Gastrocnemius medialis (tissue), 4 donors: ENCODE measurements around the gene PRDM8. TPM values are rescaled to one million over a fixed set of nuclear protein-coding genes. Genes with fewer than 3 reads are reported as not detected.
"Not testable (repeated sequence)": the region's sequence is repeated elsewhere in the genome, so short reads cannot be mapped to it uniquely, and the experiment has no call there.

Experiments used
- ATAC-seq, 2 donors: fragments of 150-250 bp; one replicate each; pipeline ENCODE4 v1.9.1; 2016
- DNase-seq, 2 donors: peaks; one replicate each; pipeline ENCODE4 v3.0.0-alpha.2; 2019
- H3K27ac ChIP-seq, 4 donors: fragments of 200-600 bp; sonication (generic); 1 replicate in 1 of 4; 2 replicates in 3 of 4; pipeline ENCODE4 v1.5.1; 2016 to 2018; ENCODE audit warnings: mild to moderate bottlenecking in 2 of 4, moderate library complexity in 1 of 4
- H3K27me3 ChIP-seq, 3 donors: fragments of 200-600 bp; sonication (generic) in 2 of 3; 1 replicate in 1 of 3; 2 replicates in 2 of 3; pipeline versions ENCODE4 v1.5.1 to v1.6.0; 2016 to 2019; ENCODE audit warnings: mild to moderate bottlenecking in 1 of 3, moderate library complexity in 1 of 3
- H3K36me3 ChIP-seq, 2 donors: fragments of 200-600 bp; sonication (generic) in 1 of 2; one replicate each; pipeline ENCODE4 v1.5.1; 2017 to 2018
- H3K4me1 ChIP-seq, 2 donors: fragments of 200-600 bp; sonication (generic) in 1 of 2; one replicate each; pipeline ENCODE4 v1.5.1; 2016 to 2017; ENCODE audit warnings: mild to moderate bottlenecking in 2 of 2
- H3K4me3 ChIP-seq, 4 donors: fragments of 200-600 bp; sonication (generic) in 3 of 4; 1 replicate in 1 of 4; 2 replicates in 3 of 4; pipeline ENCODE4 v1.5.1; 2016 to 2019; ENCODE audit warnings: mild to moderate bottlenecking in 2 of 4
- H3K9me3 ChIP-seq, 3 donors: fragments of 200-600 bp; sonication (generic) in 2 of 3; 1 replicate in 1 of 3; 2 replicates in 2 of 3; pipeline ENCODE4 v1.5.1; 2016 to 2019
- CTCF ChIP-seq, 5 experiments: fragments of 450-650 bp in 3 of 5; fragments of 200-600 bp in 2 of 5; sonication (generic) in 2 of 5; IDR thresholded peaks in 4 of 5; conservative IDR thresholded peaks in 1 of 5; 1 replicate in 4 of 5; 2 replicates in 1 of 5; pipeline ENCODE4 v1.5.1; 2016 to 2019; ENCODE audit warnings: antibody characterized with exemption in 5 of 5, mild to moderate bottlenecking in 3 of 5, moderate library complexity in 3 of 5
- POLR2A ChIP-seq, 2 donors: fragments of 450-650 bp; IDR thresholded peaks; one replicate each; pipeline ENCODE4 v1.6.1; 2017; ENCODE audit warnings: antibody characterized with exemption in 2 of 2, mild to moderate bottlenecking in 2 of 2, moderate library complexity in 2 of 2
- in situ Hi-C, 4 donors: fragments of 200-750 bp; cut with MboI; loops; one replicate each; pipeline versions ENCODE4 v1.15.0 to v1.8.0; 2017; ENCODE audit warnings: low sequenced_read_pairs in 4 of 4
- intact Hi-C: fragments of 100-400 bp; cut with DNase I; formaldehyde crosslinking; loops from one replicate; pipeline ENCODE4 v1.15.1; 2023; ENCODE audit warnings: low total_unique reads
- total RNA-seq, 4 donors: library from RNA; depleted of rRNA; stranded (reverse); fragments of >200 nt; gene quantifications; one replicate each; pipeline versions ENCODE4 v1.1.0 to v1.2.3, GENCODE V29; 2016

PRDM8 gene
- total RNA-seq, 4 donors from 2014 or later = 0.24 to 2.7 (median 1.4) TPM

GRCh38 chr4:80173401-80173800, 23.9 kb upstream of the PRDM8 start:
- intact Hi-C loops = no loop called here
- Histone ChIP-seq H3K36me3 (no peaks in the 10 kb centered on the region), H3K9me3 (no peaks in the 10 kb centered on the region), H3K4me3 (no peak overlapping the region), H3K4me1 (no peaks in the 10 kb centered on the region), H3K27ac (no peak overlapping the region), H3K27me3 (peaks cover 0 to 3% (median 0%) of the 10 kb centered on the region in 3 donors)
- no peak for DNase-seq
- ATAC-seq = no peak
- in situ Hi-C loops = no loop called here
- no peak for TF ChIP-seq CTCF (IDR thresholded peaks at IDR 0.05 in 4 of 5, conservative IDR thresholded peaks at IDR 0.05 in 1 of 5)
- TF ChIP-seq POLR2A (IDR thresholded peaks at IDR 0.05) = no peak

GRCh38 chr4:80173841-80174240, 23.5 kb upstream of the PRDM8 start:
- no peaks in the 10 kb centered on the region for H3K36me3 ChIP-seq
- H3K4me1 ChIP-seq = no peaks in the 10 kb centered on the region
- TF ChIP-seq POLR2A (IDR thresholded peaks at IDR 0.05) = no peak
- TF ChIP-seq CTCF (IDR thresholded peaks at IDR 0.05 in 4 of 5, conservative IDR thresholded peaks at IDR 0.05 in 1 of 5) = no peak
- no peak overlapping the region for H3K27ac ChIP-seq
- DNase-seq (no peak), ATAC-seq (no peak)
- H3K27me3 ChIP-seq = no peaks in the 10 kb centered on the region
- in situ Hi-C loops = no loop called here
- no peak overlapping the region for H3K4me3 ChIP-seq
- intact Hi-C loops = no loop called here
- H3K9me3 ChIP-seq = no peaks in the 10 kb centered on the region

- intact Hi-C loops, H3K4me3 ChIP-seq, in situ Hi-C loops, DNase-seq, H3K27ac ChIP-seq, H3K4me1 ChIP-seq, H3K36me3 ChIP-seq, H3K27me3 ChIP-seq, H3K9me3 ChIP-seq, ATAC-seq: not testable (repeated sequence)
Measured at GRCh38 chr4:80177793-80178192, 19.5 kb upstream of the PRDM8 start.

- H3K27me3 ChIP-seq = peaks cover 11 to 12% (median 11%) of the 10 kb centered on the region in 3 donors
- in situ Hi-C loops = no loop called here
- H3K36me3 ChIP-seq = no peaks in the 10 kb centered on the region
- ATAC-seq (no peak), DNase-seq (no peak)
- no peak overlapping the region for H3K4me3 ChIP-seq
- no peaks in the 10 kb centered on the region for H3K9me3 ChIP-seq
- H3K27ac ChIP-seq = no peak overlapping the region
- peaks cover 3 to 6% of the 10 kb centered on the region in 2 donors for H3K4me1 ChIP-seq
- intact Hi-C loops = no loop called here
- TF ChIP-seq POLR2A (IDR thresholded peaks at IDR 0.05) (no peak), CTCF (IDR thresholded peaks at IDR 0.05 in 4 of 5, conservative IDR thresholded peaks at IDR 0.05 in 1 of 5) (no peak)
Measured at GRCh38 chr4:80178964-80179363, 18.3 kb upstream of the PRDM8 start.

GRCh38 chr4:80179637-80180161, 17.6 kb upstream of the PRDM8 start:
- in situ Hi-C loops (no loop called here), intact Hi-C loops (loop anchor here (5.0 to 10.0 kb wide), 3 partner anchors 38 to 107 kb away; partner anchors contain the start of gene ANTXR2)
- ATAC-seq (no peak), DNase-seq (no peak)
- H3K36me3 ChIP-seq = no peaks in the 10 kb centered on the region
- H3K4me1 ChIP-seq = peaks cover 7 to 13% of the 10 kb centered on the region in 2 donors
- TF ChIP-seq CTCF (IDR thresholded peaks at IDR 0.05 in 4 of 5, conservative IDR thresholded peaks at IDR 0.05 in 1 of 5) (no peak), POLR2A (IDR thresholded peaks at IDR 0.05) (no peak)
- H3K9me3 ChIP-seq = no peaks in the 10 kb centered on the region
- no peak overlapping the region for H3K27ac ChIP-seq
- H3K27me3 ChIP-seq = peaks cover 18 to 19% (median 18%) of the 10 kb centered on the region in 3 donors
- no peak overlapping the region for H3K4me3 ChIP-seq
